HG02885 (cell line): ENCODE results near the gene UCP3.

ENCODE experiments used
- ATAC-seq: cut with Tn5 transposase; IDR thresholded peaks from one replicate; pipeline ENCODE4 v1.9.1; 2021; ENCODE audit warnings: mild to moderate bottlenecking; ENCODE audit not compliant: unreplicated experiment, poor library complexity

The UCP3 gene

GRCh38 chr11:74019104-74019738 is 10.3 kb upstream of the UCP3 start:
- ATAC-seq, result no peak

- no peak for ATAC-seq
Observed at GRCh38 chr11:74018331-74019005, 9.6 kb upstream of the UCP3 start.

- ATAC-seq, result no peak
Observed at GRCh38 chr11:74017631-74018030, 8.7 kb upstream of the UCP3 start.

- no peak for ATAC-seq
Observed at GRCh38 chr11:74015919-74016684, 7.2 kb upstream of the UCP3 start.

- no peak for ATAC-seq
Observed at GRCh38 chr11:74014880-74015279, 6.0 kb upstream of the UCP3 start.

- ATAC-seq, result no peak
Observed at GRCh38 chr11:74013141-74013540, 4.3 kb upstream of the UCP3 start.

GRCh38 chr11:74012074-74012809 is 3.4 kb upstream of the UCP3 start:
- ATAC-seq, result no peak

GRCh38 chr11:74011360-74012073 is 2.6 kb upstream of the UCP3 start:
- peak; percentile 71 for ATAC-seq

- ATAC-seq, result no peak
Observed at GRCh38 chr11:74010306-74011300, 1.7 kb upstream of the UCP3 start.

GRCh38 chr11:74009675-74010305 is 905 bp upstream of the UCP3 start:
- ATAC-seq, result no peak

- ATAC-seq, result no peak
Observed at GRCh38 chr11:74009230-74009547, 304 bp upstream of the UCP3 start.

GRCh38 chr11:74007691-74008372 is 1.1 kb downstream of the UCP3 start:
- ATAC-seq, result no peak

GRCh38 chr11:74006743-74007304 is 2.1 kb downstream of the UCP3 start:
- ATAC-seq, result no peak

GRCh38 chr11:74005721-74006517 is 3.0 kb downstream of the UCP3 start:
- ATAC-seq, result no peak

GRCh38 chr11:74004759-74005615 is 3.9 kb downstream of the UCP3 start:
- ATAC-seq, result no peak

- no peak for ATAC-seq
Observed at GRCh38 chr11:74004046-74004695, 4.7 kb downstream of the UCP3 start.
